H1 (cell line): ENCODE measurements around the gene OR10J4. TPM values are rescaled to one million over a fixed set of nuclear protein-coding genes. Genes with fewer than 3 reads are reported as not detected.

ENCODE experiments used
- CTCF ChIA-PET: fragments of 300-600 bp; sonication (Branson Sonifier 250); formaldehyde crosslinking; loops from one replicate; lab custom pipeline; 2021; ENCODE audit not compliant: partially characterized antibody; lab: Charles Lee
- POLR2A ChIA-PET: fragments of 300-600 bp; sonication (Branson Sonifier 250); formaldehyde crosslinking; loops from one replicate; lab custom pipeline; 2021; ENCODE audit warnings: inconsistent platforms; ENCODE audit not compliant: partially characterized antibody; lab: Charles Lee
- DNase-seq, 2 experiments: peaks; one replicate each; pipeline versions ENCODE4 v3.0.0 to v3.0.0-alpha.2; 2010 to 2022; ENCODE audit warnings: low spot score in 2 of 2, low read depth in 1 of 2, mixed read lengths in 1 of 2
- FAIRE-seq: peaks from 2 replicates; lab custom pipeline; 2011; peaks lifted over from hg19 to GRCh38; lab: Jason Lieb, UNC
- H2AFZ ChIP-seq: 2 replicates; pipeline ENCODE4 v1.8.1; 2012; ENCODE audit warnings: low read length, inconsistent platforms
- H2AK5ac ChIP-seq: 2 replicates; pipeline ENCODE4 v1.6.1; 2013; ENCODE audit warnings: low read depth, low read length
- H2BK120ac ChIP-seq: replicated peaks from 2 replicates; pipeline ENCODE3; 2013; ENCODE audit warnings: low read depth, low read length, inconsistent platforms
- H2BK12ac ChIP-seq: 2 replicates; pipeline ENCODE4 v1.6.1; 2013; ENCODE audit warnings: low read depth, low read length
- H2BK15ac ChIP-seq: 2 replicates; pipeline ENCODE4 v1.6.1; 2013; ENCODE audit warnings: low read length
- H2BK20ac ChIP-seq: 2 replicates; pipeline ENCODE4 v1.6.1; 2013; ENCODE audit warnings: low read length
- H2BK5ac ChIP-seq: 2 replicates; pipeline ENCODE4 v1.6.1; 2013; ENCODE audit warnings: low read depth, low read length
- H3K14ac ChIP-seq: 2 replicates; pipeline ENCODE4 v1.6.1; 2013; ENCODE audit warnings: inconsistent platforms; ENCODE audit not compliant: insufficient read length
- H3K18ac ChIP-seq: 2 replicates; pipeline ENCODE4 v1.6.1; 2013; ENCODE audit warnings: low read length; ENCODE audit errors: extremely low read depth
- H3K23ac ChIP-seq: 2 replicates; pipeline ENCODE4 v1.6.1; 2013; ENCODE audit warnings: inconsistent platforms; ENCODE audit not compliant: insufficient read length
- H3K23me2 ChIP-seq: 2 replicates; pipeline ENCODE4 v1.6.1; 2013; ENCODE audit warnings: low read depth, low read length
- H3K27ac ChIP-seq: 2 replicates; pipeline ENCODE4 v1.6.1; 2011; ENCODE audit warnings: low read depth, low read length, inconsistent platforms
- H3K27me3 ChIP-seq, 4 experiments: replicated peaks in 1 of 4; 1 replicate in 1 of 4; 2 replicates in 3 of 4; pipeline versions ENCODE4 v1.6.1 to v1.8.1; 2011 to 2013; ENCODE audit warnings: low read length in 3 of 4, mild to moderate bottlenecking in 3 of 4, inconsistent platforms in 2 of 4, mixed read lengths in 2 of 4, moderate library complexity in 1 of 4; ENCODE audit not compliant: control insufficient read depth in 3 of 4, insufficient read depth in 3 of 4; ENCODE audit errors: extremely low read depth in 1 of 4
- H3K36me3 ChIP-seq, 4 experiments: 2 replicates each; pipeline versions ENCODE4 v1.6.1 to v1.8.1; 2011 to 2013; ENCODE audit warnings: mild to moderate bottlenecking in 4 of 4, low read length in 3 of 4, moderate library complexity in 2 of 4, control low read depth in 1 of 4, inconsistent platforms in 1 of 4; ENCODE audit not compliant: insufficient read depth in 4 of 4, control insufficient read depth in 2 of 4
- H3K4ac ChIP-seq: replicated peaks from 2 replicates; pipeline ENCODE3; 2013; ENCODE audit warnings: low read length, low read depth, mixed read lengths, inconsistent platforms; ENCODE audit not compliant: insufficient read length
- H3K4me1 ChIP-seq, 4 experiments: replicated peaks in 1 of 4; 1 replicate in 1 of 4; 2 replicates in 3 of 4; pipeline versions ENCODE4 v1.6.1 to v1.8.1; 2011 to 2013; ENCODE audit warnings: low read length in 3 of 4, inconsistent platforms in 2 of 4, mixed read lengths in 1 of 4; ENCODE audit not compliant: insufficient read depth in 4 of 4, control insufficient read depth in 3 of 4
- H3K4me2 ChIP-seq, 2 experiments: 2 replicates each; pipeline versions ENCODE4 v1.6.1 to v1.8.1; 2011 to 2013; ENCODE audit warnings: low read depth in 2 of 2, low read length in 2 of 2, control low read depth in 1 of 2, inconsistent platforms in 1 of 2, mild to moderate bottlenecking in 1 of 2; ENCODE audit not compliant: insufficient read depth in 1 of 2
- H3K4me3 ChIP-seq, 4 experiments: fragments of 200-600, 300-600 bp in 1 of 4; sonication (generic), shearing (Covaris generic), sonication (Bioruptor Twin) in 1 of 4; 2 replicates each; pipeline versions ENCODE4 v1.5.1 to v1.8.1; 2011 to 2016; ENCODE audit warnings: low read length in 4 of 4, low read depth in 3 of 4, control low read depth in 2 of 4, inconsistent platforms in 2 of 4, mild to moderate bottlenecking in 2 of 4, mixed read lengths in 1 of 4, moderate library complexity in 1 of 4; ENCODE audit not compliant: insufficient read depth in 2 of 4; ENCODE audit errors: extremely low read depth in 1 of 4
- H3K56ac ChIP-seq: replicated peaks from 2 replicates; pipeline ENCODE3; 2013; ENCODE audit warnings: low read depth, mild to moderate bottlenecking, mixed read lengths, low read length, inconsistent platforms; ENCODE audit not compliant: insufficient read length
- H3K79me1 ChIP-seq: 2 replicates; pipeline ENCODE4 v1.6.1; 2013; ENCODE audit warnings: low read depth, low read length, control low read depth
- H3K79me2 ChIP-seq, 2 experiments: 2 replicates each; pipeline versions ENCODE4 v1.6.1 to v1.8.1; 2012 to 2013; ENCODE audit warnings: low read length in 2 of 2, mild to moderate bottlenecking in 2 of 2, inconsistent platforms in 1 of 2; ENCODE audit not compliant: insufficient read depth in 2 of 2, control insufficient read depth in 1 of 2
- H3K9ac ChIP-seq, 4 experiments: replicated peaks in 1 of 4; 1 replicate in 1 of 4; 2 replicates in 3 of 4; pipeline versions ENCODE4 v1.6.1 to v1.8.1; 2011 to 2013; ENCODE audit warnings: low read depth in 3 of 4, low read length in 3 of 4, control low read depth in 2 of 4, mild to moderate bottlenecking in 2 of 4, moderate library complexity in 2 of 4, inconsistent platforms in 1 of 4; ENCODE audit errors: extremely low read depth in 1 of 4
- H3K9me3 ChIP-seq, 2 experiments: 2 replicates each; pipeline versions ENCODE4 v1.6.1 to v1.8.1; 2012 to 2013; ENCODE audit warnings: mild to moderate bottlenecking in 2 of 2, moderate library complexity in 2 of 2, control low read depth in 1 of 2, inconsistent platforms in 1 of 2, low read depth in 1 of 2, low read length in 1 of 2, mixed read lengths in 1 of 2; ENCODE audit not compliant: insufficient read depth in 2 of 2
- H4K20me1 ChIP-seq, 2 experiments: replicated peaks in 1 of 2; 2 replicates each; pipeline versions ENCODE3 to v1.8.1; 2011 to 2013; ENCODE audit warnings: inconsistent platforms in 2 of 2, low read length in 2 of 2, mild to moderate bottlenecking in 1 of 2; ENCODE audit not compliant: insufficient read depth in 2 of 2, control insufficient read depth in 1 of 2
- H4K5ac ChIP-seq: 2 replicates; pipeline ENCODE4 v1.6.1; 2013; ENCODE audit warnings: low read length, low read depth, mixed read lengths, inconsistent platforms; ENCODE audit not compliant: insufficient read length
- H4K8ac ChIP-seq: 2 replicates; pipeline ENCODE4 v1.8.0; 2013; ENCODE audit warnings: mild to moderate bottlenecking, moderate library complexity, low read length, inconsistent platforms; ENCODE audit not compliant: insufficient read depth; ENCODE audit errors: extremely low read depth
- H4K91ac ChIP-seq: replicated peaks from 2 replicates; pipeline ENCODE3; 2013; ENCODE audit warnings: low read length, mixed read lengths, inconsistent platforms; ENCODE audit not compliant: insufficient read length
- ATF2 ChIP-seq: IDR thresholded peaks from 2 replicates; pipeline ENCODE4 v1.6.1; 2012; ENCODE audit warnings: low read length, inconsistent platforms
- BRCA1 ChIP-seq: IDR thresholded peaks from 2 replicates; pipeline ENCODE4 v1.6.1; 2012; ENCODE audit warnings: low read depth, low read length, improper control_type of control experiment
- CBX8 ChIP-seq: fragments of 300-800, 300-1000 bp; sonication (generic); IDR thresholded peaks from 2 replicates; pipeline ENCODE4 v1.7.1; 2016; ENCODE audit warnings: low read depth, low read length, borderline replicate concordance
- EP300 ChIP-seq, 2 experiments: IDR thresholded peaks; 1 replicate in 1 of 2; 2 replicates in 1 of 2; pipeline ENCODE4 v1.6.1; 2011 to 2012; ENCODE audit warnings: low read depth in 2 of 2, low read length in 2 of 2, mild to moderate bottlenecking in 2 of 2, borderline replicate concordance in 1 of 2, inconsistent platforms in 1 of 2, moderate library complexity in 1 of 2
- FOSL1 ChIP-seq: IDR thresholded peaks from 2 replicates; pipeline ENCODE4 v1.6.1; 2011; ENCODE audit warnings: mild to moderate bottlenecking, low read depth, low read length, moderate library complexity; ENCODE audit not compliant: insufficient read depth
- SP4 ChIP-seq: IDR thresholded peaks from 2 replicates; pipeline ENCODE4 v1.6.1; 2012; ENCODE audit warnings: low read length, inconsistent platforms
- WGBS, 2 experiments: shearing (Covaris generic) in 1 of 2; methylation state at CpG; one replicate each; pipeline versions ENCODE4 v1.1.6 to v1.1.7; 2013 to 2015; ENCODE audit warnings: low lambda C conversion rate in 2 of 2, mixed read lengths in 2 of 2, inconsistent platforms in 1 of 2, low coverage in 1 of 2, missing lambda C conversion rate in 1 of 2; ENCODE audit not compliant: insufficient replicate concordance in 2 of 2, insufficient coverage in 1 of 2, insufficient read length in 1 of 2; ENCODE audit errors: extremely low coverage in 1 of 2, missing lambda C conversion rate in 1 of 2; 5-methylcytosine and 5-hydroxymethylcytosine counted together
- polyA plus RNA-seq, 7 experiments: library from polyadenylated mRNA; depleted of rRNA in 3 of 7; stranded (reverse) in 5 of 7; unstranded in 2 of 7; fragments of >200 nt in 5 of 7; fragments of 200-250 nt in 2 of 7; gene quantifications; 1 replicate in 5 of 7; 2 replicates in 1 of 7; 4 replicates in 1 of 7; pipeline versions ENCODE4 v1.2.1 to v1.2.3, GENCODE V29; 2011 to 2013; ENCODE audit warnings: missing spikeins in 2 of 7, mixed read lengths in 2 of 7
- total RNA-seq: library from RNA; stranded (reverse); fragmentation: NEBNext Ultra II Directional; extraction: Animal tissue kit (Norgen Biotek cat#: 25700); gene quantifications from 2 replicates; pipeline ENCODE4 v1.2.1, GENCODE V29; 2021

OR10J4 gene
- total and polyA plus RNA-seq, 2 of the 8 experiments (the other 6 are each of a cell fraction or from before 2014, with no cell fraction given): not detected

DNA sequence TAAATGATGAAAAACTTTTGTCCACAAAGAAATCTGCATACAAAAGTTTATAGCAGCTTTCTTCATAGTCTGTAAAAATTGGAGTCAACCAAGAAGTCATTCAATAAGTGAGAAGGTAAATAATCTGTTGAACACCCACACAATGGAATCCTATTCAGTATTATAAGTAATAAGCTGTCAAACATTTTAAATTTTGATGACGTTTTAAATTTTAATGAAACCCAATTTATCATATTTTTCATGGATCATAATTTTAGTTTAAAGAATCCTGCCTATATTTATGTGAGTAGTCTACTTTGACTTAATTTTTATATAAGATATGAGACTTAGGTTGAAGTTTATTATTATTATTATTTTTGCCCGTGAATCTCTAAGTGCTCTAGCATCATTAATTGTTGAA is 27.5 kb downstream of the OR10J4 start:
- peaks cover 17 to 27% of the 10 kb centered on the region in 2 experiments for H3K9me3 ChIP-seq

More for the DNA sequence above, 27.5 kb downstream of the OR10J4 start:
- 57% methylated on average over 2 of the region's 2 CpGs; no CpG with 5 or more reads in 1 of the 2 experiments for WGBS, 2 experiments
- Histone ChIP-seq H3K4me1 (no peaks in the 10 kb centered on the region), H3K27ac (no peak overlapping the region), H2AFZ (no peak overlapping the region), H4K20me1 (no peaks in the 10 kb centered on the region), H3K23me2 (no peaks in the 10 kb centered on the region), H3K18ac (no peak overlapping the region), H3K9ac (no peak overlapping the region), H4K91ac (no peak overlapping the region), H3K79me1 (no peaks in the 10 kb centered on the region), H3K79me2 (no peaks in the 10 kb centered on the region), H3K36me3 (no peaks in the 10 kb centered on the region), H3K56ac (no peak overlapping the region), H2BK15ac (no peak overlapping the region), H2BK20ac (no peak overlapping the region), H3K4me2 (no peak overlapping the region), H2BK120ac (no peak overlapping the region), H3K23ac (no peak overlapping the region), H4K5ac (no peak overlapping the region), H2BK5ac (no peak overlapping the region), H2BK12ac (no peak overlapping the region), H3K4ac (no peak overlapping the region), H3K4me3 (no peak overlapping the region), H3K14ac (no peak overlapping the region), H3K27me3 (no peaks in the 10 kb centered on the region), H2AK5ac (no peak overlapping the region), H4K8ac (no peak overlapping the region)
- no peak for DNase-seq
- TF ChIP-seq FOSL1 (no peak), CBX8 (no peak), BRCA1 (no peak), ATF2 (no peak), EP300 (IDR thresholded peaks at IDR 0.05; ENCODE audit: borderline replicate concordance in 1 of 2, low read depth in 2 of 2, low read length in 2 of 2) (no peak), SP4 (no peak)
- no peak for FAIRE-seq
- ChIA-PET CTCF (no interaction called here), POLR2A (no interaction called here)
